Muscle of leg (tissue), 11 donors: ENCODE results near the gene ZNF764. TPM values are rescaled to one million over a fixed set of nuclear protein-coding genes. Genes with fewer than 3 reads are reported as not detected.

Experiments
- DNase-seq: peaks from one replicate; pipeline ENCODE4 v3.0.0; 2013
- H3K27ac ChIP-seq: one replicate; pipeline ENCODE4 v1.5.1; 2013; ENCODE audit warnings: mild to moderate bottlenecking, low read length, control low read depth
- H3K27me3 ChIP-seq: one replicate; pipeline ENCODE4 v1.6.1; 2013; ENCODE audit warnings: low read length; ENCODE audit not compliant: control insufficient read depth, insufficient read depth
- H3K36me3 ChIP-seq: one replicate; pipeline ENCODE4 v1.6.1; 2013; ENCODE audit warnings: low read length; ENCODE audit not compliant: control insufficient read depth, insufficient read depth
- H3K4me1 ChIP-seq: one replicate; pipeline ENCODE4 v1.6.1; 2013; ENCODE audit warnings: low read length; ENCODE audit not compliant: control insufficient read depth, insufficient read depth
- H3K4me3 ChIP-seq: one replicate; pipeline ENCODE4 v1.5.1; 2013; ENCODE audit warnings: low read length, control low read depth
- H3K9me3 ChIP-seq: replicated peaks from 2 replicates; pipeline ENCODE4 v1.6.1; 2013; ENCODE audit warnings: low read depth, low read length; ENCODE audit not compliant: control insufficient read depth
- WGBS: methylation state at CpG from one replicate; pipeline ENCODE4 v1.1.5; 2013; ENCODE audit warnings: missing lambda C conversion rate; ENCODE audit not compliant: insufficient coverage; 5-methylcytosine and 5-hydroxymethylcytosine counted together
- polyA plus RNA-seq, 8 donors: library from polyadenylated mRNA; unstranded; fragments of 120-200 nt; gene quantifications; one replicate each; pipeline versions ENCODE4 v1.2.1 to v1.2.3, GENCODE V29; 2013; ENCODE audit warnings: inconsistent platforms in 1 of 8, low replicate concordance in 1 of 8; ENCODE audit not compliant: insufficient read length in 8 of 8, insufficient read depth in 1 of 8
- total RNA-seq: library from RNA; stranded (reverse); fragments of 120-200 nt; gene quantifications from one replicate; pipeline ENCODE4 v1.2.4, GENCODE V29; 2013

The ZNF764 gene
- total and polyA plus RNA-seq, 9 donors = 5.2 to 9.7 (median 7.9) TPM

DNA sequence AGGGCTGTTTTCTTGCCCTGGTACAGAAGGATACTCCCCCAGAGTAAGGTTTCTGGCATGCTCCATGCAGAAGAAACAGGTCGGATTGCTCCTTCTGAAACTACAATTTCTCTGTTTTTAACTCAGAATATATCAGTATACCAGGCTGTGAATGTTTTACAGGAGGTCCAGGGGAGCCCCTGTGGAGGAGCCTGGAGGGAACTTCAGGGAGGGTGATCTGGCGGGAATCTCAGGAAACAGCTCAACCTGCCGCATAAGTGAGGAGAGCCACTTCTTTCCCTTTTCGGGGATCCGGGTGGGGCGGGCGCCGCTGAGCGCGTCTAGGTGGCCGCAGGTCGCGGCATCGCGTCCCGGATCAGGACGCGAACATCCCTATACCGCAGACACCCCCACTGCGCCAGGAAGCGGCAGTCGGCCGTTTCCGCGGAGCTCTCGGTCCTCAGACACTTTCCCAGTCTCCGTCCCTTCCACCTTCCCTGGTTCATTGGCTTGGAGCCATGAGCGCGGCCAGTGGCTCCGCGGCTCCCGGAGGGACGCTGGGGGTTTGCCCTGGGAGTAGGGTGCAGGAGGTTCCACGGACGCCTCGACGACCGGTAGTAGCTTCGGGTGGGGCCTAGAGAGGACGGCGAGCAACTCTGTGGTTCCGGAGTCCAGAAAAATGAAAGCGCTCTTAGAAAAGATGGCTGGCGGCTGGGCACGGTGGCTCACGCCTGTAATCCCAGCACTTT is 3.1 kb upstream of the ZNF764 start:
- Histone ChIP-seq H3K27ac (peak overlapping the region; percentile 25), H3K4me3 (peak overlapping the region; percentile 38), H3K4me1 (peaks cover 16% of the 10 kb centered on the region), H3K9me3 (no peaks in the 10 kb centered on the region), H3K27me3 (no peaks in the 10 kb centered on the region), H3K36me3 (peaks cover 2% of the 10 kb centered on the region)
- no peak for DNase-seq
- WGBS = 23% methylated on average over 37 of the region's 46 CpGs

DNA sequence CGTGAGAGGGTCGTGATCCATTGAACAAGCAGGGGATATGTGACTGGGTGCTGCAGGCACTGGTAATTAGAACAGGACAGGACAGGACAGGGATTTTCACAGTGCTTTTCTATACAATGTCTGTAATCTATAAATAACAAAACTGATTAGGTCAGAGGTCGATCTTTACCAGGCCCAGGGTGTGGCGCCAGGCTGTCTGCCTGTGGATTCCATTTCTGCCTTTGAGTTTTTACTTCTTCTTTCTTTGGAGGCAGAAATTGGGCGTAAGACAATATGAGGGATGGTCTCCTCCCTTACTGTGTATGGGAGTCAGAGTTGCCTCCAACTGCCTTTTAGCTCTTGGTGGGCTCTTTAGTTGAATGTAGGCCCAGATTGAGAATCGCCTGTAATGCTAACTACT is 1.5 kb upstream of the ZNF764 start:
- peaks cover 17% of the 10 kb centered on the region for H3K36me3 ChIP-seq
- H3K9me3 ChIP-seq = no peaks in the 10 kb centered on the region
- H3K4me3 ChIP-seq = no peak overlapping the region
- DNase-seq = no peak
- H3K27ac ChIP-seq = no peak overlapping the region
- H3K27me3 ChIP-seq = no peaks in the 10 kb centered on the region
- H3K4me1 ChIP-seq = peaks cover 19% of the 10 kb centered on the region
- WGBS = no CpG with 5 or more reads among the region's 6 CpGs

DNA sequence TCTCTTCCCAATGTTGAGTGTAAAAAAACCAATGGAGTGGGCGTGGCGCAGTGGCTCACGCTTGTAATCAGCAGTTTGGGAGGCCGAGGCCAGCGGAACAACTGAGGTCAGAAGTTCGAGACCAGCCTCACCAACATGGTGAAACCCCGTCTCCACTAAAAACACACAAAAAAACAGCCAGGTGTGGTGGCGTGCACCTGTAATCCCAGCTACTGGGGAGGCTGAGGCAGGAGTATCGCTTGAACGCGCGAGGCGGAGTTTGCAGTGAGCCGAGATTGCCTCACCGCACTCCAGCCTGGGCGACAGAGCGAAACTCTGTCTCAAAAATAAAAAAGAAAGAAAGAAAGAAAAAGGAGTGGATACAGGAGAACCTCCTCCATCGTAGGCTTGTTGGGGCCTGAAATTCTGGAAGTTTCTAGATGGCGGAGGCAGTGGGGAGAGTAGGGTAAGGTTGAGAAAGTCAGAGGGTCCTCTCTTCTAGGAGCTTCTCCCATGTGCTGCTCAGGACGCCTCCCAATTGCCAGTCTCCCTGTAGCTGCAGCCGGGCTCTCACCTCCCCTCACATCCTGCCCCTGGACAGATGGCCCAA is 709 bp upstream of the ZNF764 start:
- peak overlapping the region; percentile 97 for H3K27ac ChIP-seq
- DNase-seq = no peak
- no peaks in the 10 kb centered on the region for H3K27me3 ChIP-seq
- H3K4me1 ChIP-seq = peaks cover 19% of the 10 kb centered on the region
- peaks cover 25% of the 10 kb centered on the region for H3K36me3 ChIP-seq
- no peaks in the 10 kb centered on the region for H3K9me3 ChIP-seq
- peak overlapping the region; percentile 84 for H3K4me3 ChIP-seq
- 87% methylated on average over 15 of the region's 21 CpGs for WGBS

DNA sequence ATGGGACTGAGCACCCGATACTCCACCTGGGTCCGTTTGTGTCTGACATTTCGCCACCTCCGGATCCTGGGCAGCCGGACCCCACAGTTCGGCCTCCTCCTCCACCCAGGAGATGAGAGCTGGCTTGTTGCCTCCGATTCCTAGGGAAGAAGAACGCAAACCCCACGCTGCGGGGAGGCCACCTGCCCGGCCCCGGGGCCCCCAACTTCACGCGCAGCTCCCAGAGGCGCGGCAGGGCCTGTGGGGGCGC is 542 bp downstream of the ZNF764 start:
- H3K27me3 ChIP-seq = no peaks in the 10 kb centered on the region
- 2% methylated on average over 17 of the region's 17 CpGs for WGBS
- H3K4me3 ChIP-seq = peak overlapping the region; percentile 84
- H3K36me3 ChIP-seq = peaks cover 30% of the 10 kb centered on the region
- peaks cover 19% of the 10 kb centered on the region for H3K4me1 ChIP-seq
- peak; percentile 51 for DNase-seq
- peak overlapping the region; percentile 97 for H3K27ac ChIP-seq
- H3K9me3 ChIP-seq = no peaks in the 10 kb centered on the region

DNA sequence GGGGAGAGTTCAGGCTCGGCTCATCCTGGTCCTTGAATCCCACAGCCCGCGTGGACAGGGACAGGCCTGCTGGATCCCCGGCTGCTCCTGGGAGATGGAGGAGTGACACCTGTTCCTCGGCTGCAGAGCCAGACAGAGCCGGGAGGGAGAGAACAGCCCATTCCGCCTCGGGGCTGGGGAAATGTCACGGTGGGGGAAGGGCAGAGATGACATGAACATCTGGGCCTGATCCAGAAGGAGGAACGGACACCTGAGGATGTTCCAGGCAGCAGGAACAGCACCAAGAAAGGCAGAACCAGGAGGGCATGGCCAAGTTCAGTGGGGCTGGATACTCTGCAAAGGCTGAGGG is 2.1 kb downstream of the ZNF764 start:
- Histone ChIP-seq H3K36me3 (peaks cover 30% of the 10 kb centered on the region), H3K27ac (no peak overlapping the region), H3K4me1 (peaks cover 16% of the 10 kb centered on the region), H3K27me3 (no peaks in the 10 kb centered on the region), H3K4me3 (no peak overlapping the region), H3K9me3 (no peaks in the 10 kb centered on the region)
- DNase-seq = no peak
- 56% methylated on average over 10 of the region's 10 CpGs for WGBS

DNA sequence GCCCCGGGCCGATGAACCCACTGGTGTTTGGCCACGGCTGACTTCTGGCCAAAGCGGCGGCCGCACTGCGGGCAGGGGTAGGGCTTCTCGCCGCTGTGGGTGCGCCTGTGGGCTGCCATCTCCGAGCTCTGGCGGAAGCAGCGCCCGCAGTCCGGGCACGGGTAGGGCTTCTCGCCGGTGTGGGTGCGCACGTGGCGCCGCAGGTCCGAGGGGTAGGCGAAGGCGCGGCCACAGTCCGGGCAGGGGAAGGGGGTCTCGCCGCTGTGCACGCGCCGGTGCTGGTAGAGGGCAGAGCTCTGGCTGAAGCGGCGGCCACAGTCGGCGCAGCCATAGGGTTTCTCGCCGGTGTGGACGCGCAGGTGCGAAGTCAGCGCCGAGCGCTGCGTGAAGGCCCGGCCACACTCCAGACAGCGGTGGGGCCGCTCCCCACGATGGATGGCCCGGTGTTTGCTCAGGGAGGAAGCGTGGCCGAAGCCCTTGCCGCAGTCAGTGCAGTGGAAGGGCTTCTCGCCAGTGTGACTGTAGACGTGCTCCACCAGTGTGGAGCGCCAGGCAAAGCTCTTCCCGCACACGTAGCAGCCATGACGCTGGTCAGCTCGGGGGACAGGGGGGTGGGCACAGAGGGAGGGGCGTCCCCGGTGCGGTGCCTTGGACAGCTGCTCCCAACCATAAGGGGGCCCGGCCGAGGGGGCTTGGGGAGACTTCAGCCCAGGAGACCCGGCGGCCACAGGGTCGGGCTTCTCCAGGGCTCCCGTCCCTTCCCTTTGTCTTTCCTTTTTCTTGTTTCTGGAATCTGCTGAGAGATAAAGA is 2.7 kb downstream of the ZNF764 start:
- Histone ChIP-seq H3K4me1 (peaks cover 16% of the 10 kb centered on the region), H3K27ac (no peak overlapping the region), H3K27me3 (no peaks in the 10 kb centered on the region), H3K4me3 (no peak overlapping the region), H3K36me3 (peaks cover 30% of the 10 kb centered on the region), H3K9me3 (no peaks in the 10 kb centered on the region)
- no peak for DNase-seq
- 94% methylated on average over 68 of the region's 69 CpGs for WGBS

GRCh38 chr16:30554557-30555314 is 3.4 kb downstream of the ZNF764 start:
- no peak for DNase-seq
- 93% methylated on average over 16 of the region's 18 CpGs for WGBS
- Histone ChIP-seq H3K9me3 (no peaks in the 10 kb centered on the region), H3K4me3 (no peak overlapping the region), H3K27me3 (no peaks in the 10 kb centered on the region), H3K27ac (no peak overlapping the region), H3K36me3 (peaks cover 30% of the 10 kb centered on the region), H3K4me1 (peaks cover 16% of the 10 kb centered on the region)

- no peak for DNase-seq
- no peaks in the 10 kb centered on the region for H3K27me3 ChIP-seq
- peaks cover 30% of the 10 kb centered on the region for H3K36me3 ChIP-seq
- no CpG with 5 or more reads among the region's 2 CpGs for WGBS
- H3K9me3 ChIP-seq = no peaks in the 10 kb centered on the region
- no peak overlapping the region for H3K4me3 ChIP-seq
- no peak overlapping the region for H3K27ac ChIP-seq
- H3K4me1 ChIP-seq = peaks cover 12% of the 10 kb centered on the region
These were observed 4.7 kb downstream of the ZNF764 start for GRCh38 chr16:30553393-30553899.

DNA sequence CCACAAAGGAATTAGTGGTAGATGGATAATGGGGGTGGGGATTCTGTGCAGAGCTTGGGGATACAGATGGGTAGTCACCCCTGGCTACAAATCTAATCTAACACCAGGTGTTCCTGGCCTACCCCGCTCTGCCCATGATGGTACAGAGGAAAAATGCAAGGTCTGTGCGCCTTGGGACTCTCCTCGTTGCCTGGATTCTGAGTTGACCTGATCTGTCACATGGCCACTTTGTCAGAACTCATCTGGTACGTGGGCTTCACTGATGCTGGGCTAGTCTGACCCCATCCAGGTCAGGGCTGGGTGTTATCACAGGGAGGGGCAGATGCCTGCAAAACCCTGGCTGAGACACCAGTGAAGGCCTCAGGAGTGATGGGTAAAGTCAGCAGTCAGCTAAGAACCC is 5.2 kb downstream of the ZNF764 start:
- H3K27me3 ChIP-seq = no peaks in the 10 kb centered on the region
- H3K9me3 ChIP-seq = no peaks in the 10 kb centered on the region
- H3K27ac ChIP-seq = no peak overlapping the region
- no peak for DNase-seq
- H3K4me3 ChIP-seq = no peak overlapping the region
- H3K36me3 ChIP-seq = peaks cover 30% of the 10 kb centered on the region
- WGBS = 69% methylated on average over 3 of the region's 4 CpGs
- H3K4me1 ChIP-seq = peaks cover 12% of the 10 kb centered on the region

GRCh38 chr16:30551781-30552180 is 6.4 kb downstream of the ZNF764 start:
- no peaks in the 10 kb centered on the region for H3K9me3 ChIP-seq
- no peak overlapping the region for H3K27ac ChIP-seq
- no peak for DNase-seq
- H3K4me3 ChIP-seq = no peak overlapping the region
- peaks cover 30% of the 10 kb centered on the region for H3K36me3 ChIP-seq
- no peaks in the 10 kb centered on the region for H3K27me3 ChIP-seq
- 25% methylated on average over 1 of the region's 3 CpGs for WGBS
- H3K4me1 ChIP-seq = peaks cover 4% of the 10 kb centered on the region
